Lung (tissue), 12 donors: ENCODE data around the gene ACTL10. TPM values are rescaled to one million over a fixed set of nuclear protein-coding genes. Genes with fewer than 3 reads are reported as not detected.
"Not testable (repeated sequence)": the region's sequence is repeated elsewhere in the genome, so short reads cannot be mapped to it uniquely, and the experiment has no call there.

ENCODE experiments used
- ATAC-seq: fragments of 200-7000 bp; cut with Tn5 transposase; one replicate; pipeline ENCODE4 v1.9.1; 2020; ENCODE audit warnings: moderate number of reproducible peaks; ENCODE audit not compliant: insufficient read depth, low FRiP score
- DNase-seq, 3 donors: peaks; one replicate each; pipeline ENCODE4 v3.0.0-alpha.2; 2013 to 2017
- H3K27ac ChIP-seq, 2 donors: one replicate each; pipeline ENCODE4 v1.5.1; 2013; ENCODE audit warnings: mild to moderate bottlenecking in 2 of 2, moderate library complexity in 2 of 2, control low read depth in 1 of 2, inconsistent platforms in 1 of 2, low read depth in 1 of 2, low read length in 1 of 2
- H3K27me3 ChIP-seq, 3 donors: one replicate each; pipeline ENCODE4 v1.5.1; 2013; ENCODE audit warnings: low read length in 2 of 3; ENCODE audit not compliant: control insufficient read depth in 3 of 3, insufficient read depth in 3 of 3
- H3K36me3 ChIP-seq, 4 donors: one replicate each; pipeline ENCODE4 v1.5.1; 2013; ENCODE audit warnings: low read length in 4 of 4, mild to moderate bottlenecking in 1 of 4, moderate library complexity in 1 of 4; ENCODE audit not compliant: control insufficient read depth in 4 of 4, insufficient read depth in 4 of 4
- H3K4me1 ChIP-seq, 5 donors: one replicate each; pipeline ENCODE4 v1.5.1; 2013; ENCODE audit warnings: low read length in 5 of 5, mild to moderate bottlenecking in 2 of 5, moderate library complexity in 1 of 5; ENCODE audit not compliant: control insufficient read depth in 5 of 5, insufficient read depth in 5 of 5
- H3K4me3 ChIP-seq: one replicate; pipeline ENCODE4 v1.5.1; 2013; ENCODE audit warnings: mild to moderate bottlenecking, control low read depth, moderate library complexity
- H3K9ac ChIP-seq, 2 donors: one replicate each; pipeline ENCODE4 v1.5.1; 2013; ENCODE audit warnings: low read length in 2 of 2, control low read depth in 1 of 2; ENCODE audit not compliant: insufficient read depth in 1 of 2
- H3K9me3 ChIP-seq, 4 donors: one replicate each; pipeline ENCODE4 v1.5.1; 2013; ENCODE audit warnings: low read length in 3 of 4, mild to moderate bottlenecking in 1 of 4, moderate library complexity in 1 of 4; ENCODE audit not compliant: control insufficient read depth in 4 of 4, insufficient read depth in 3 of 4
- CTCF ChIP-seq: IDR thresholded peaks from 2 replicates; pipeline ENCODE4 v1.5.1; 2012; ENCODE audit warnings: mild to moderate bottlenecking; ENCODE audit errors: control extremely low read depth, extremely low read depth
- WGBS, 2 donors: extraction: QIAGEN DNeasy Blood & Tissue Kit; methylation state at CpG; one replicate each; pipeline ENCODE4 v1.1.7; 2013; 5-methylcytosine and 5-hydroxymethylcytosine counted together
- polyA plus RNA-seq, 2 donors: library from polyadenylated mRNA; stranded (reverse); fragments of 200-250 nt; gene quantifications; one replicate each; pipeline ENCODE4 v1.2.1, GENCODE V29; 2013
- total RNA-seq, 2 donors: library from RNA; depleted of rRNA in 1 of 2; stranded (reverse); fragments of >200 nt in 1 of 2; gene quantifications; one replicate each; pipeline ENCODE4 v1.2.1, GENCODE V29; 2014 to 2021
- donor health status: control.
- donor health status: control.
- donor health status: Bipolar disorder and iron deficiency.
- donor health status: healthy.
- donor health status: DM: yes; HTN: yes; CAD: no.

Gene ACTL10
- total and polyA plus RNA-seq, 4 donors: 0.26 to 3.4 (median 2.2) TPM

GRCh38 chr20:33629979-33630378 is 36.8 kb upstream of the ACTL10 start:
- no peaks in the 10 kb centered on the region for H3K4me1 ChIP-seq
- no peak for DNase-seq
- WGBS, 2 donors: 96 to 97% methylated on average over 5 of the region's 5 CpGs
- H3K27me3 ChIP-seq: no peaks in the 10 kb centered on the region
- no peak for TF ChIP-seq CTCF
- H3K9me3 ChIP-seq: no peaks in the 10 kb centered on the region
- no peak overlapping the region for H3K27ac ChIP-seq
- ATAC-seq: no peak
- peaks cover 20 to 60% (median 35%) of the 10 kb centered on the region in 4 donors for H3K36me3 ChIP-seq
- H3K9ac ChIP-seq: no peak overlapping the region
- H3K4me3 ChIP-seq: no peak overlapping the region

- WGBS, 2 donors: 87 to 91% methylated on average over 4 of the region's 4 CpGs
- H3K27ac ChIP-seq: no peak overlapping the region
- peaks cover 21 to 59% (median 32%) of the 10 kb centered on the region in 4 donors for H3K36me3 ChIP-seq
- no peak for DNase-seq
- ATAC-seq: no peak
- no peak overlapping the region for H3K9ac ChIP-seq
- TF ChIP-seq CTCF: no peak
- H3K4me1 ChIP-seq: no peaks in the 10 kb centered on the region
- no peak overlapping the region for H3K4me3 ChIP-seq
- H3K27me3 ChIP-seq: no peaks in the 10 kb centered on the region
- no peaks in the 10 kb centered on the region for H3K9me3 ChIP-seq
These were observed 36.2 kb upstream of the ACTL10 start for GRCh38 chr20:33630507-33630906.

- DNase-seq, H3K27me3 ChIP-seq, H3K9ac ChIP-seq, H3K4me3 ChIP-seq, H3K9me3 ChIP-seq, H3K27ac ChIP-seq, ATAC-seq, H3K4me1 ChIP-seq: not testable (repeated sequence)
- peaks cover 23 to 55% (median 29%) of the 10 kb centered on the region in 4 donors for H3K36me3 ChIP-seq
- WGBS, 2 donors: 90 to 92% methylated on average over 4 of the region's 4 CpGs
These were observed 34.8 kb upstream of the ACTL10 start for GRCh38 chr20:33631910-33632309.

GRCh38 chr20:33635341-33635740 is 31.4 kb upstream of the ACTL10 start:
- Histone ChIP-seq H3K27ac (no peak overlapping the region), H3K27me3 (no peaks in the 10 kb centered on the region), H3K36me3 (peaks cover 21 to 50% (median 26%) of the 10 kb centered on the region in 4 donors), H3K9ac (no peak overlapping the region), H3K9me3 (no peaks in the 10 kb centered on the region), H3K4me1 (no peaks in the 10 kb centered on the region), H3K4me3 (no peak overlapping the region)
- no peak for DNase-seq
- TF ChIP-seq CTCF: no peak
- ATAC-seq: no peak
- WGBS, 2 donors: 99 to 100% methylated on average over 3 of the region's 3 CpGs
